HepG2 (cell line): ENCODE data around the gene TNFRSF6B. TPM values are rescaled to one million over a fixed set of nuclear protein-coding genes. Genes with fewer than 3 reads are reported as not detected.

Source experiments
- EEA1 ChIP-seq: sonication (generic); formaldehyde crosslinking; IDR thresholded peaks from 2 replicates; pipeline ENCODE4 v1.5.1; 2020; ENCODE audit warnings: mild to moderate bottlenecking, missing genetic modification reagents, borderline replicate concordance
- FOXO1 ChIP-seq: sonication (generic); formaldehyde crosslinking; IDR thresholded peaks from 2 replicates; pipeline ENCODE4 v1.4.0; 2020; ENCODE audit warnings: missing genetic modification reagents
- HNRNPL ChIP-seq: fragments of 200-400 bp; formaldehyde crosslinking; IDR thresholded peaks from 2 replicates; pipeline ENCODE4 v1.6.1; 2017; ENCODE audit warnings: mild to moderate bottlenecking, low read depth, low read length
- NRL ChIP-seq: sonication (generic); formaldehyde crosslinking; IDR thresholded peaks from 2 replicates; pipeline ENCODE4 v1.5.0; 2020; ENCODE audit warnings: missing genetic modification reagents, mild to moderate bottlenecking, moderate library complexity, borderline replicate concordance
- RCOR2 ChIP-seq: IDR thresholded peaks from 2 replicates; pipeline ENCODE4 v1.6.1; 2016; ENCODE audit warnings: missing biosample characterization, missing genetic modification reagents
- YEATS2 ChIP-seq: sonication (generic); formaldehyde crosslinking; IDR thresholded peaks from 2 replicates; pipeline ENCODE4 v1.4.0; 2020; ENCODE audit warnings: missing genetic modification reagents, borderline replicate concordance
- ZNF230 ChIP-seq: sonication (generic); formaldehyde crosslinking; IDR thresholded peaks from 2 replicates; pipeline ENCODE4 v1.4.0; 2020; ENCODE audit warnings: mild to moderate bottlenecking, missing genetic modification reagents
- ZNF253 ChIP-seq: sonication (generic); formaldehyde crosslinking; IDR thresholded peaks from 2 replicates; pipeline ENCODE4 v1.8.0; 2022; ENCODE audit warnings: mild to moderate bottlenecking, missing genetic modification reagents, borderline replicate concordance
- ZNF550 ChIP-seq: sonication (generic); formaldehyde crosslinking; IDR thresholded peaks from 2 replicates; pipeline ENCODE4 v1.4.0; 2020; ENCODE audit warnings: mild to moderate bottlenecking, missing genetic modification reagents, borderline replicate concordance
- ZNF670 ChIP-seq: sonication (generic); formaldehyde crosslinking; IDR thresholded peaks from 2 replicates; pipeline ENCODE4 v1.8.0; 2022; ENCODE audit warnings: mild to moderate bottlenecking, missing genetic modification reagents, borderline replicate concordance
- ZNF724P ChIP-seq: sonication (generic); formaldehyde crosslinking; IDR thresholded peaks from 2 replicates; pipeline ENCODE4 v1.8.0; 2022; ENCODE audit warnings: missing genetic modification reagents, borderline replicate concordance
- ZNF766 ChIP-seq: sonication (generic); formaldehyde crosslinking; IDR thresholded peaks from 2 replicates; pipeline ENCODE4 v1.5.0; 2020; ENCODE audit warnings: missing genetic modification reagents, borderline replicate concordance
- ZNF83 ChIP-seq: sonication (generic); formaldehyde crosslinking; IDR thresholded peaks from 2 replicates; pipeline ENCODE4 v1.4.0; 2020; ENCODE audit warnings: missing genetic modification reagents, mild to moderate bottlenecking, borderline replicate concordance
- polyA plus RNA-seq, 8 experiments: library from polyadenylated mRNA; depleted of rRNA in 3 of 8; stranded (reverse) in 7 of 8; unstranded in 1 of 8; fragments of >200 nt; fragmentation: Illumina TruSeq in 4 of 8; extraction: Trizol in 4 of 8; gene quantifications; 2 replicates each; pipeline versions ENCODE4 v1.2.1 to v1.2.3, GENCODE V29; 2011 to 2016; ENCODE audit warnings: low read depth in 4 of 8, missing spikeins in 1 of 8, mixed read lengths in 1 of 8; ENCODE audit not compliant: insufficient read depth in 1 of 8
- total RNA-seq, 5 experiments: library from RNA; depleted of rRNA; stranded (reverse); fragments of >200 nt; fragmentation: Illumina TruSeq; extraction: Trizol; gene quantifications; 2 replicates each; pipeline ENCODE4 v1.2.3, GENCODE V29; 2016; ENCODE audit warnings: low read depth in 1 of 5

TNFRSF6B gene
- total and polyA plus RNA-seq, 2 of the 13 experiments (the other 11 are each of a cell fraction or from before 2014, with no cell fraction given) = 0.24 TPM; not detected in 1

- no peak for TF ChIP-seq ZNF253 (CRISPR knock-in tag)
- 0 out of 2 replicates have a peak, but pooled peaks have one; percentile 56 for TF ChIP-seq ZNF550 (CRISPR knock-in tag)
- TF ChIP-seq EEA1 (CRISPR knock-in tag) = peak; percentile 67; the same call in 1 of the 2 replicates
- TF ChIP-seq FOXO1 (CRISPR knock-in tag) = 0 out of 2 replicates have a peak, but pooled peaks have one; percentile 14
- 0 out of 2 replicates have a peak, but pooled peaks have one; percentile 65 for TF ChIP-seq NRL
- no peak for TF ChIP-seq ZNF670 (CRISPR knock-in tag)
- no peak for TF ChIP-seq ZNF83 (CRISPR knock-in tag)
- peak; percentile 63; the same call in 1 of the 2 replicates for TF ChIP-seq HNRNPL
- no peak for TF ChIP-seq RCOR2 (CRISPR knock-in tag)
- 0 out of 2 replicates have a peak, but pooled peaks have one; percentile 45 for TF ChIP-seq ZNF766 (CRISPR knock-in tag)
- no peak for TF ChIP-seq YEATS2 (CRISPR knock-in tag)
- 0 out of 2 replicates have a peak, but pooled peaks have one; percentile 55 for TF ChIP-seq ZNF230 (CRISPR knock-in tag)
- TF ChIP-seq ZNF724P = 0 out of 2 replicates have a peak, but pooled peaks have one; percentile 7
Observed at GRCh38 chr20:63708301-63709148, 12.1 kb downstream of the TNFRSF6B start (continued).
